HG03066 (cell line): ENCODE data around the gene ITGB5.

Source experiments
- ATAC-seq: cut with Tn5 transposase; IDR thresholded peaks from one replicate; pipeline ENCODE4 v1.9.1; 2021; ENCODE audit warnings: low read depth; ENCODE audit not compliant: unreplicated experiment

The ITGB5 gene

GRCh38 chr3:124887177-124887931, at the start of gene ITGB5:
ITGB5 (minus strand) TSS chr3:124887365; CDS start chr3:124887000, 365 bp downstream.
- ATAC-seq = peak; percentile 59

GRCh38 chr3:124935794-124936542, 48.8 kb upstream of the ITGB5 start:
- no peak for ATAC-seq

- ATAC-seq = peak; percentile 58
Observed at GRCh38 chr3:124935264-124935663, 48.1 kb upstream of the ITGB5 start.

- no peak for ATAC-seq
Observed at GRCh38 chr3:124934577-124934976, 47.4 kb upstream of the ITGB5 start, which contains the start of gene MUC13. MUC13 (minus strand) TSS chr3:124934751; CDS start chr3:124934712, 39 bp downstream.

GRCh38 chr3:124928333-124929202, 41.4 kb upstream of the ITGB5 start:
- no peak for ATAC-seq

- peak; percentile 79 for ATAC-seq
Observed at GRCh38 chr3:124927574-124928045, 40.4 kb upstream of the ITGB5 start.

GRCh38 chr3:124926426-124927101, 39.4 kb upstream of the ITGB5 start:
- no peak for ATAC-seq

- no peak for ATAC-seq
Observed at GRCh38 chr3:124924741-124925140, 37.6 kb upstream of the ITGB5 start.

GRCh38 chr3:124923833-124924232, 36.7 kb upstream of the ITGB5 start:
- no peak for ATAC-seq

GRCh38 chr3:124920718-124921117, 33.6 kb upstream of the ITGB5 start:
- no peak for ATAC-seq

- ATAC-seq = no peak
Observed at GRCh38 chr3:124919756-124920155, 32.6 kb upstream of the ITGB5 start.

- ATAC-seq = no peak
Observed at GRCh38 chr3:124918524-124918923, 31.4 kb upstream of the ITGB5 start.

- no peak for ATAC-seq
Observed at GRCh38 chr3:124916837-124917409, 29.8 kb upstream of the ITGB5 start.

GRCh38 chr3:124915254-124915653, 28.1 kb upstream of the ITGB5 start:
- ATAC-seq = no peak

GRCh38 chr3:124907957-124908356, 20.8 kb upstream of the ITGB5 start:
- ATAC-seq = no peak

- no peak for ATAC-seq
Observed at GRCh38 chr3:124904835-124905492, 17.8 kb upstream of the ITGB5 start.

- ATAC-seq = no peak
Observed at GRCh38 chr3:124903896-124904834, 17.0 kb upstream of the ITGB5 start.

- ATAC-seq = no peak
Observed at GRCh38 chr3:124896824-124897526, 9.8 kb upstream of the ITGB5 start.
